Measurements from ENCODE around the gene CCL16.

GRCh38 chr17:36008998-36009665, 27.8 kb upstream of the CCL16 start:
- TF ChIP-seq CTCF (IDR thresholded peaks at IDR 0.05; ENCODE audit: poor library complexity, severe bottlenecking) (no peak), EZH2 (IDR thresholded peaks at IDR 0.05; ENCODE audit: borderline replicate concordance, insufficient read depth, low read length, poor library complexity, severe bottlenecking) (no peak)
